ENCODE data around the gene CADPS2.

The CADPS2 gene

DNA sequence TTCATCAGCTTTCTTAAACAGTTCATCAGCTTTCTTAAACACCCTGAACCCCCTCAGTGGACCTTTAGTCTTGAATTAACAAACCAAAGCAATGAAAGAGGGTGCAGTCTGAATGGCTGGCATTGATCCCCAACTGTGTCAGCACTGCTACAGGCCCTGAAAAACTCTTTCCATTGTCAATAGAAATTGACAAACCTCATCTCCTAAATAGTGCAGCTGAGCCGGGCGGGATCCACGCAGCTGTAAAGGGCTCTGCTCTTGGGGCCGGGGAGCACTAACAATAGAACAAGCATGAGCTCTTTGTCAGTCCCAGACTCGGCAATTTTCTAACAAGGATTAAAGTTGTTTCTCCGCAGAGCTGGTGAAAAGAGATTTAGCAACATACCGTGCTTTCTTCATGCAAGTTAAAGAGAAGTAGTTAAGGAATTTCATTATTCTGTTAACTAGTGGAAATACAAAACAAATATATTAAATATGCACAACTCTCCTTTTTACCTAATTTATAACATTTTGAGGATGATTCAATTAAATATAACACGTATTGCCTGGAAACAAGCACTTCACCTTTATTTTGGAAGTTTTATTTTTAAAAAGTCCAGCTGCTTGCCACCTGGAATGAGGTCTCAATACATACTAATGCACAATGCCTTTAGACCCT, 557.0 kb downstream of the CADPS2 start:
- no peak overlapping the region for H3K4me3 ChIP-seq (replicated peaks; ENCODE audit: low read depth, low read length)
- TF ChIP-seq CTCF (IDR thresholded peaks at IDR 0.05; ENCODE audit: low read depth, low read length, missing control alignments), result no peak
- DNase-seq (ENCODE audit: extremely low read depth, low read depth), result no peak

- no peak overlapping the region for H3K4me3 ChIP-seq (replicated peaks; ENCODE audit: low read depth, low read length)
- DNase-seq (ENCODE audit: extremely low read depth, low read depth), result no peak
- no peak for TF ChIP-seq CTCF (IDR thresholded peaks at IDR 0.05; ENCODE audit: low read depth, low read length, missing control alignments)
These were observed 558.3 kb downstream of the CADPS2 start for GRCh38 chr7:122327969-122328368.

DNA sequence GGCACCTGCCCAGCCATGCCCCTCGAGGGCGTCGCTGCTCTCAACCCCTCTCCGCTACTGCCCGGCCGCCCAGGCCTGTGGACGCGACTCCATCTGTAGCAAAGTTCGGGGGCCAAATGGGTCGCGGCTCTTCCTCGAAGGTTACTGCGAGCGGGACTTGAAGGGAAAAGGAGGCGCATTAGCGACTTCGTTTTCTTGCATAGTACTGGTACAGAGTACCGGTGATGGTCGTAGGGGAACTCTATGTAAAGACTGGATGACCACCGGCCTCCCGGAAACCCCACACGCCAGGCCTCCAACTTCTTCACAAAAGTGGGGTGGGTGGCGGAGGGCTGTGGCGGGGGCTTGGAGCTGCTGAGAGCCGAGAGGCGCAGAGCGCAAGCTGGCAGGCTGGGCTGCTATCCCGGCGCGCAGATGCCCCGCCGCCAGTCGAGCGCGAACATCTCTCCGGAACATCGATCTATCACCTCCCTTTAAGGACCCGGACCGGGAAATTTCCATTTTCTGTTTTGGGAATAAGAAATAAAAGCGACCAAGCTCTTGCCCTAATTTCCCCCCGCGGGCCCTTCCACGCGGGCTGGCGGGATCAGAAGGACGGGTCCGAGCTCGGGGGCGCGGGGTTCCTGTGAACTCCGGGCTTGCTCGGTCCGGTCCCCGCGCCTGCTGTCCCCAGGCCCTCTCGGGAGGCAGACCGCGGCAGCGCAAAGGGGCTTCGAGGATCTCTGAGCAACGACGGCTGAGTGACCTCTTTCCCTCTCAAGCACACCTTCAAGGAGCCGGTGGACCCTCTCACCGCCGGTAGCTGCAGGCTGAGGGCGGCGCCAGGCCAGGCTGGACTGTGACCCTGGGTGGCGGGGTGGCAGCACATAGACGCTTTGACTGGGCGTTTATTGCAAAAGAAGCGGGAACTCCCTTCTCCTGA, 569.5 kb downstream of the CADPS2 start:
- H3K4me3 ChIP-seq (replicated peaks; ENCODE audit: low read depth, low read length), result no peak overlapping the region
- DNase-seq (ENCODE audit: extremely low read depth, low read depth), result no peak
- TF ChIP-seq CTCF (IDR thresholded peaks at IDR 0.05; ENCODE audit: low read depth, low read length, missing control alignments), result no peak

GRCh38 chr7:122315507-122316466, 570.5 kb downstream of the CADPS2 start:
- TF ChIP-seq CTCF (IDR thresholded peaks at IDR 0.05; ENCODE audit: low read depth, low read length, missing control alignments), result no peak
- H3K4me3 ChIP-seq (replicated peaks; ENCODE audit: low read depth, low read length), result no peak overlapping the region
- no peak for DNase-seq (ENCODE audit: extremely low read depth, low read depth)

DNA sequence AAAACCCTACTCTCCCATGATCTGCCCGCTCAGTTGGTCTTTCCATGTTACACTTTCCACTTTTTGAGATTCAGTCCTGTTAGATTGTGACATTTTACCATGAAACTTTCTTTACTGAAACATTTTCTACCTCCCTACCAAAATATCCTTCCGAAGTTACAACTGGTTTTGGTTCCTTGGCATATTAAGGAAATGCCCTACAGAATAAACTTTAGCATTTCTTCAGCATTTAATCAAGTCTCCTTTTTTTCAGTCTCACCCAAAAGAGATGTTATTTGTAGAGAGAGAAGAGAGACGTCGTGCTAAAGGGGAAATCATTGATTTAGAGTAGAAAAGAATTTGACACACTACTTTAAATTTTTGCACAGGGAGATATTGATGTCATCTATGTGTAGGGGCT, 572.0 kb downstream of the CADPS2 start:
- H3K4me3 ChIP-seq (replicated peaks; ENCODE audit: low read depth, low read length), result no peak overlapping the region
- no peak for TF ChIP-seq CTCF (IDR thresholded peaks at IDR 0.05; ENCODE audit: low read depth, low read length, missing control alignments)
- no peak for DNase-seq (ENCODE audit: extremely low read depth, low read depth)

DNA sequence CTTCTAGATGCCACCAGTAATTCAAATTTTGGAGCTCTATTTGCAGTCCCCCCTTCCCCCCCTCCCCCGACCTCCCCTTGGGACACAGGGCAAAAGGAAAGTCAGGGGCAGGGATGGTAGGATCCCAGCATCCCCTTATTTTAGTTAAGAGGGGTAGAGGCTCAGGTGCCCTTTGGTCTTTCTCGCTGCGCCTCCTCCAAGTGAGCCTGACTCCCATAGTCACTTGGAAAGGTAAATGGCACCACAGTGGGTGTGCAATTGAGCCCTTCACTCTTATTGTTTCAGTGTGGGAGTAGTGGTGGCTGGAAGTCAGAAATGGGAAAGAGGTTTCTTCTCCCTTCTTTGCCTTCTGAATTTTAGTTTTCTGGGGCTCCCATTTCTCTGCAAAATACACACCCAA, 573.5 kb downstream of the CADPS2 start:
- no peak for DNase-seq (ENCODE audit: extremely low read depth, low read depth)
- TF ChIP-seq CTCF (IDR thresholded peaks at IDR 0.05; ENCODE audit: low read depth, low read length, missing control alignments), result no peak
- no peak overlapping the region for H3K4me3 ChIP-seq (replicated peaks; ENCODE audit: low read depth, low read length)
